A673 (cell line): ENCODE results near the gene FARP1.

Experiments used
- EZH2 ChIP-seq: fragments of 200-600 bp; sonication (generic); IDR thresholded peaks from 2 replicates; pipeline ENCODE4 v1.6.1; 2017; ENCODE audit warnings: borderline replicate concordance, low read depth, mild to moderate bottlenecking, mixed read lengths, antibody characterized with exemption, low read length; ENCODE audit not compliant: poor library complexity, severe bottlenecking
- TF ChIP-seq, protein P1 (sequence below): fragments of 300-800, 200-600 bp; sonication (generic); conservative IDR thresholded peaks from 2 replicates; pipeline ENCODE4 v1.5.1; 2017; ENCODE audit warnings: low read depth, mild to moderate bottlenecking, antibody characterized with exemption, low read length, moderate library complexity, mixed read lengths

DNA sequence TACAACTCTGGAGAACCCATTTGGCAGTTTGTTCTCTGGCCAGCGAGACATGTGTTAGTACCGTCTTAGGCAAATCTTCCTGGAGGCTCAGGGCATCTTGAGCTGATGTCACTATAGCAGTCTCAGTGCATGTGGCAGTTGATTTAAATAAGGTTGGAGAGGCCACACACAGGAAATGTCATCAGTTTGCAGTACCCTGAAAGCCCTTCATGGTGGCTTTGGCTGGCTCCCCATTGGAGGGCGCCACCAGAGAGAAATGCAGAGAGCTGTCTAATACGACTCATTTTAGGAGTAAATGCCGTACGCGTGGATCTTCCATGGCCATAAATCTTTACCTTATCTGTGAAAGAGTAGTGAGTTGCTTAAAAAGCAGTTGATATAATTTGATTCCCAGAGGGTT lies 270.9 kb downstream of the FARP1 start:
- TF ChIP-seq, protein P1, sequence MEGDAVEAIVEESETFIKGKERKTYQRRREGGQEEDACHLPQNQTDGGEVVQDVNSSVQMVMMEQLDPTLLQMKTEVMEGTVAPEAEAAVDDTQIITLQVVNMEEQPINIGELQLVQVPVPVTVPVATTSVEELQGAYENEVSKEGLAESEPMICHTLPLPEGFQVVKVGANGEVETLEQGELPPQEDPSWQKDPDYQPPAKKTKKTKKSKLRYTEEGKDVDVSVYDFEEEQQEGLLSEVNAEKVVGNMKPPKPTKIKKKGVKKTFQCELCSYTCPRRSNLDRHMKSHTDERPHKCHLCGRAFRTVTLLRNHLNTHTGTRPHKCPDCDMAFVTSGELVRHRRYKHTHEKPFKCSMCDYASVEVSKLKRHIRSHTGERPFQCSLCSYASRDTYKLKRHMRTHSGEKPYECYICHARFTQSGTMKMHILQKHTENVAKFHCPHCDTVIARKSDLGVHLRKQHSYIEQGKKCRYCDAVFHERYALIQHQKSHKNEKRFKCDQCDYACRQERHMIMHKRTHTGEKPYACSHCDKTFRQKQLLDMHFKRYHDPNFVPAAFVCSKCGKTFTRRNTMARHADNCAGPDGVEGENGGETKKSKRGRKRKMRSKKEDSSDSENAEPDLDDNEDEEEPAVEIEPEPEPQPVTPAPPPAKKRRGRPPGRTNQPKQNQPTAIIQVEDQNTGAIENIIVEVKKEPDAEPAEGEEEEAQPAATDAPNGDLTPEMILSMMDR: peak; percentile 36
- no peak for TF ChIP-seq EZH2
